ENCODE measurements around the gene TNPO2.
A peak's percentile ranks its signal among the peaks of the same experiment; 100 is the strongest.
"Not testable (repeated sequence)": the region's sequence is repeated elsewhere in the genome, so short reads cannot be mapped to it uniquely, and the experiment has no call there.

Gene TNPO2

GRCh38 chr19:12689012-12689411 lies 34.7 kb downstream of the TNPO2 start:
- DNase-seq (ENCODE audit: low spot score), result no peak
- Mint-ChIP-seq H3K4me3 (no peak overlapping the region), H3K36me3 (ENCODE audit: low read depth) (no peaks in the 10 kb centered on the region), H3K4me1 (ENCODE audit: low read depth) (no peaks in the 10 kb centered on the region), H3K27me3 (ENCODE audit: low read depth) (no peaks in the 10 kb centered on the region), H3K27ac (no peak overlapping the region), H3K9me3 (no peaks in the 10 kb centered on the region)

- H3K27ac Mint-ChIP-seq, result no peak within 1 kb of the TSS
- H3K27me3 Mint-ChIP-seq (ENCODE audit: low read depth), result no peaks in the 10 kb centered on the region
- H3K4me3 Mint-ChIP-seq, result no peak within 1 kb of the TSS
- no peak for DNase-seq (ENCODE audit: low spot score)
- no peaks in the 10 kb centered on the region for H3K9me3 Mint-ChIP-seq
- no peaks in the 10 kb centered on the region for H3K4me1 Mint-ChIP-seq (ENCODE audit: low read depth)
- no peaks in the 10 kb centered on the region for H3K36me3 Mint-ChIP-seq (ENCODE audit: low read depth)
Measured at GRCh38 chr19:12687496-12688196, 36.1 kb downstream of the TNPO2 start, which contains the start of gene GNG14. Gene GNG14, plus strand, starts transcription at chr19:12687998. Its CDS starts 51 bp downstream, at chr19:12688049.

- Mint-ChIP-seq H3K4me3 (no peak overlapping the region), H3K27me3 (ENCODE audit: low read depth) (no peaks in the 10 kb centered on the region), H3K9me3 (no peaks in the 10 kb centered on the region), H3K36me3 (ENCODE audit: low read depth) (peaks cover 6% of the 10 kb centered on the region), H3K27ac (no peak overlapping the region), H3K4me1 (ENCODE audit: low read depth) (peaks cover 4% of the 10 kb centered on the region)
- DNase-seq (ENCODE audit: low spot score), result no peak
Measured at GRCh38 chr19:12685831-12686230, 37.9 kb downstream of the TNPO2 start.

- H3K36me3 Mint-ChIP-seq (ENCODE audit: low read depth), result peaks cover 30% of the 10 kb centered on the region
- H3K27ac Mint-ChIP-seq, result peak within 1 kb of the TSS; percentile 89
- H3K9me3 Mint-ChIP-seq, result no peaks in the 10 kb centered on the region
- H3K4me1 Mint-ChIP-seq (ENCODE audit: low read depth), result peaks cover 14% of the 10 kb centered on the region
- peak within 1 kb of the TSS; percentile 93 for H3K4me3 Mint-ChIP-seq
- DNase-seq (ENCODE audit: low spot score), result peak; percentile 91
- H3K27me3 Mint-ChIP-seq (ENCODE audit: low read depth), result no peaks in the 10 kb centered on the region
Measured at GRCh38 chr19:12681074-12681987, 42.4 kb downstream of the TNPO2 start, which contains the start of gene DHPS. Gene DHPS, minus strand, starts transcription at chr19:12681880. Its CDS starts 114 bp downstream, at chr19:12681766.

DNA sequence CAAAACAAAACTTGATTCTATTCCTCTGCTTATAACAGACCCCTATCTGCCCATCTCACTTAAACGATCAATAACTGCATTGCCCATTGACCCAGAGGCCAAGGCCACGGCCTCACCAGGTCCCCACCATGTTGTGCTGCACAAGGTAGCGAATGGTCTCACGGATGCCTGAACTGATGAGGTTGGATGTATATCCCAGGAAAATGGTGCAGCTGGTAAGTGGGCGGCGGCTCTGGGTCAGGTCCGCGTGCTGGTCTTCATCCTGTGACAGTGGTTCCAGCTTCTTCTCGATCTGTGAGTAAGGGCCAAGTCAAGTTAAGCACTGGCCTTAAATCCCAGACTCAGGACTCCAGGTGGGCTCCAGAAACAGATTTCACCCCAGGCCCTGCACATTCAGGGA lies 43.7 kb downstream of the TNPO2 start:
- H3K27me3 Mint-ChIP-seq (ENCODE audit: low read depth), result no peaks in the 10 kb centered on the region
- no peaks in the 10 kb centered on the region for H3K9me3 Mint-ChIP-seq
- peaks cover 16% of the 10 kb centered on the region for H3K4me1 Mint-ChIP-seq (ENCODE audit: low read depth)
- H3K4me3 Mint-ChIP-seq, result peak overlapping the region; percentile 93
- no peak for DNase-seq (ENCODE audit: low spot score)
- H3K27ac Mint-ChIP-seq, result no peak overlapping the region
- peaks cover 33% of the 10 kb centered on the region for H3K36me3 Mint-ChIP-seq (ENCODE audit: low read depth)

GRCh38 chr19:12678039-12678438 lies 45.7 kb downstream of the TNPO2 start:
- H3K4me1 Mint-ChIP-seq (ENCODE audit: low read depth), result peaks cover 17% of the 10 kb centered on the region
- not testable (repeated sequence) for H3K9me3 Mint-ChIP-seq; H3K4me3 Mint-ChIP-seq; H3K27ac Mint-ChIP-seq; H3K27me3 Mint-ChIP-seq (ENCODE audit: low read depth); DNase-seq (ENCODE audit: low spot score)
- H3K36me3 Mint-ChIP-seq (ENCODE audit: low read depth), result peaks cover 45% of the 10 kb centered on the region

GRCh38 chr19:12676928-12677327 lies 46.8 kb downstream of the TNPO2 start:
- no peak for DNase-seq (ENCODE audit: low spot score)
- Mint-ChIP-seq H3K4me1 (ENCODE audit: low read depth) (peaks cover 20% of the 10 kb centered on the region), H3K27me3 (ENCODE audit: low read depth) (no peaks in the 10 kb centered on the region), H3K4me3 (no peak overlapping the region), H3K27ac (no peak overlapping the region), H3K9me3 (no peaks in the 10 kb centered on the region), H3K36me3 (ENCODE audit: low read depth) (peaks cover 53% of the 10 kb centered on the region)

DNA sequence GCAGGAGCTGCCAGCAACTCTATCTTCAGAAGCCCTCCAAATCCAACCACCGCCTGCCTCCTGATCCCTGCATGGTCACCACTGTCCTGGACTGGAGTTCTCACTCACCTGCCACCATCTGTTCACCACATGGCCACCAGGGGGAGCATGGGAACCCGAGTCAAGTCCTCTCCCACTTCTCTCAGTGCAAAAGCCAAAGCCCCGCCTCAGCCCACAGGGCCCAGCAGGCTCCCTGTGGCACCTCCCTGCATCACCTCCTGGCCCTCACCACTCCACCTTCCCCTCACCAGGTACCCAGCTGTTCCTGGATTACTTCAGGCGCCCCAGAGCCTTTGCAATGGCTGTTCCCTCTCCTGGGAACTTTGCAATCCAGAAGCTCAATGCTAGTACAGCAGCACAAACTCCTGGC lies 47.3 kb downstream of the TNPO2 start:
- H3K36me3 Mint-ChIP-seq (ENCODE audit: low read depth), result peaks cover 55% of the 10 kb centered on the region
- no peaks in the 10 kb centered on the region for H3K27me3 Mint-ChIP-seq (ENCODE audit: low read depth)
- H3K27ac Mint-ChIP-seq, result no peak overlapping the region
- no peak overlapping the region for H3K4me3 Mint-ChIP-seq
- no peaks in the 10 kb centered on the region for H3K9me3 Mint-ChIP-seq
- peak; percentile 78 for DNase-seq (ENCODE audit: low spot score)
- peaks cover 21% of the 10 kb centered on the region for H3K4me1 Mint-ChIP-seq (ENCODE audit: low read depth)

DNA sequence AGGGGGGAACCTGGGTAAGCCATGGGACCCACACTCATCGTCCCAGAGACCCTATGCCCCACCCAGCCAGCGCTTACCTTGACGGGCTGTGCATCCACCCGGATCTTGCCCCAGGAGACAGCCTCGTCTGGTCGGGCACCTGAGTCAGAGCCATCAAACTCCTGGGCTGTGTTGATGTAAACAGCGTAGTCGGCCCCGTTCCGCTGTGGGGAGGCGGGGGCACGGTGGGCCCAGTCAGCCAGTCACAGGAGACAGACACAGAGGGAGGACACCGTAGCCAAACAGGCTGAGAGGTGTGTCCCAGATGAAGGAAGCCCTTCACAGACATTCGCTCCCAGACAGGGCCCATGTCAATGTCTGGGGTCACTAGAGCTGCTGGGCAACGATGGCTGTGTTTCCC lies 47.8 kb downstream of the TNPO2 start:
- Mint-ChIP-seq H3K27ac (no peak overlapping the region), H3K36me3 (ENCODE audit: low read depth) (peaks cover 51% of the 10 kb centered on the region), H3K4me1 (ENCODE audit: low read depth) (peaks cover 18% of the 10 kb centered on the region), H3K9me3 (no peaks in the 10 kb centered on the region), H3K4me3 (no peak overlapping the region), H3K27me3 (ENCODE audit: low read depth) (no peaks in the 10 kb centered on the region)
- DNase-seq (ENCODE audit: low spot score), result no peak

- H3K9me3 Mint-ChIP-seq, result no peaks in the 10 kb centered on the region
- H3K27ac Mint-ChIP-seq, result no peak overlapping the region
- no peak overlapping the region for H3K4me3 Mint-ChIP-seq
- H3K27me3 Mint-ChIP-seq (ENCODE audit: low read depth), result no peaks in the 10 kb centered on the region
- H3K36me3 Mint-ChIP-seq (ENCODE audit: low read depth), result peaks cover 49% of the 10 kb centered on the region
- peaks cover 19% of the 10 kb centered on the region for H3K4me1 Mint-ChIP-seq (ENCODE audit: low read depth)
- DNase-seq (ENCODE audit: low spot score), result no peak
Measured at GRCh38 chr19:12675399-12675798, 48.3 kb downstream of the TNPO2 start.

DNA sequence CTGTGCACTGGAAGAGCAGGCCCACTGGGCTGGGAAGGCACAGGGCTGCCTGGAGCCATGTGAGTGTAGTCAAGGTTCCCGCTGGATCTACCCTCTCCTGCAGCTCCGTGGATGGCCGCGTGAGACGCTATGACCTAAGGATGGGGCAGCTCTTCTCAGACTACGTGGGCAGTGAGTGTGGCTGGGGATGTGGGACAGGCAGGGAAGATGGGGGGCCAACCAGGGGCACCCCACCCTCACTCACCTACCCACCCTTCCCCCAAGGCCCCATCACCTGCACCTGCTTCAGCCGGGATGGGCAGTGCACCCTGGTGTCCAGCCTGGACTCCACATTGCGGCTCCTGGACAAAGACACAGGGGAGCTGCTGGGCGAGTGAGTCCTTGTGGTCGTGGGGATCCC lies 51.0 kb downstream of the TNPO2 start:
- Mint-ChIP-seq H3K27ac (no peak overlapping the region), H3K4me1 (ENCODE audit: low read depth) (peaks cover 33% of the 10 kb centered on the region), H3K27me3 (ENCODE audit: low read depth) (no peaks in the 10 kb centered on the region), H3K9me3 (no peaks in the 10 kb centered on the region), H3K4me3 (no peak overlapping the region), H3K36me3 (ENCODE audit: low read depth) (peaks cover 40% of the 10 kb centered on the region)
- DNase-seq (ENCODE audit: low spot score), result no peak

- no peaks in the 10 kb centered on the region for H3K9me3 Mint-ChIP-seq
- no peaks in the 10 kb centered on the region for H3K27me3 Mint-ChIP-seq (ENCODE audit: low read depth)
- H3K27ac Mint-ChIP-seq, result peak overlapping the region; percentile 99
- peaks cover 38% of the 10 kb centered on the region for H3K4me1 Mint-ChIP-seq (ENCODE audit: low read depth)
- H3K36me3 Mint-ChIP-seq (ENCODE audit: low read depth), result peaks cover 34% of the 10 kb centered on the region
- no peak for DNase-seq (ENCODE audit: low spot score)
- H3K4me3 Mint-ChIP-seq, result peak overlapping the region; percentile 98
Measured at GRCh38 chr19:12670159-12670928, 53.4 kb downstream of the TNPO2 start.

DNA sequence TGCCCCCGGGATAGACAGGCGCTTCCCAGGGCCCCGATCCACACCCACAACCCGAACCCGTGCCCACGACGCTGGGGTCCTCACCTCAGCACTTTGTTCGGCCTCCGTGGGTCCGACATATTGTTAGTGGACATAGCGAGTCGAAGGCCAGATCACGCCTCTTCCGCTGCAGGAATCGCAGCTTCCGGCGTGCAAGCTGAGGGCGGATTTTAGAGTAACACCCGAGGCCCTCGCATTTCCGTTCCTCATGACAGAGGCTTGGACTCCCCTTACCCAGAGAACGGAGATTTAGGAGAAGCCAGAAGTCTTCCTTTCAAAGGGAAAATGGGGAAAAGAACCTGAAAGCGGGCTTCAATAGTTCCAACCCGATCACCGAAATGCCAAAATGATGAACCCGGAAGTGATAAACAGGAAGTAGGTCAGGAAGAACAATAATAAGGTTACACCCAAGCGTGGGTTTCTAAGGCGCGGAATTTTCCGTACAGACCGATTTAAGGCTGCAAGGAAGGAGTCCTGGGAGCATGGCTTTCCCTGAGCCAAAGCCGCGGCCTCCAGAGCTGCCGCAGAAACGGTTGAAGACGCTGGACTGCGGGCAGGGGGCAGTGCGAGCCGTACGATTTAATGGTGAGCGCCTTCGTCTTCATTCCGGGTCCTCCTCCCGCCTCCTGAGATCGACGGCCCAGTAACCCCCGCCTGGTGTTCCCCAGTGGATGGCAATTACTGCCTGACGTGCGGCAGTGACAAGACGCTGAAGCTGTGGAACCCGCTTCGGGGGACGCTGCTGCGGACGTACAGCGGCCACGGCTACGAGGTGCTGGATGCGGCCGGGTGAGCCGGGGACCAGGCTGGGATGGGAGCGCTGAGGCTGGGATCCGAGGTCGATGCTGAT lies 54.2 kb downstream of the TNPO2 start:
- H3K27me3 Mint-ChIP-seq (ENCODE audit: low read depth), result no peaks in the 10 kb centered on the region
- peaks cover 46% of the 10 kb centered on the region for H3K4me1 Mint-ChIP-seq (ENCODE audit: low read depth)
- H3K9me3 Mint-ChIP-seq, result no peaks in the 10 kb centered on the region
- peak overlapping the region; percentile 99 for H3K27ac Mint-ChIP-seq
- H3K4me3 Mint-ChIP-seq, result peak overlapping the region; percentile 98
- H3K36me3 Mint-ChIP-seq (ENCODE audit: low read depth), result peaks cover 31% of the 10 kb centered on the region
- DNase-seq (ENCODE audit: low spot score), result peak; percentile 75

Measured in T-helper 2 cell treated with Interferon-gamma antibody and Interleukin-4, amounts not matched to agents 5 μg/mL and 100 μg/mL, for 36 hours (primary cell).